Left ventricle myocardium inferior (tissue), 1 donor: ENCODE measurements around the gene DSTYK. TPM values are rescaled to one million over a fixed set of nuclear protein-coding genes. Genes with fewer than 3 reads are reported as not detected.

Experiments
- DNase-seq: peaks from one replicate; pipeline ENCODE4 v3.0.0-alpha.2; 2020
- H3K27ac ChIP-seq: fragments of 200-600 bp; replicated peaks from 2 replicates; pipeline ENCODE4 v1.8.0; 2021
- H3K27me3 ChIP-seq: fragments of 200-600 bp; 2 replicates; pipeline ENCODE4 v1.8.0; 2021; ENCODE audit warnings: low read depth
- H3K36me3 ChIP-seq: fragments of 200-600 bp; 2 replicates; pipeline ENCODE4 v1.8.0; 2021
- H3K4me1 ChIP-seq: fragments of 200-600 bp; 2 replicates; pipeline ENCODE4 v1.8.0; 2021
- H3K4me3 ChIP-seq: fragments of 200-600 bp; 2 replicates; pipeline ENCODE4 v1.8.0; 2021; ENCODE audit warnings: mild to moderate bottlenecking, moderate library complexity
- H3K9me3 ChIP-seq: fragments of 200-600 bp; replicated peaks from 2 replicates; pipeline ENCODE4 v1.8.0; 2021
- CTCF ChIP-seq: fragments of 200-600 bp; IDR thresholded peaks from 2 replicates; pipeline ENCODE4 v1.8.0; 2021; ENCODE audit warnings: antibody characterized with exemption, mild to moderate bottlenecking, borderline replicate concordance
- intact Hi-C: fragments of 100-400 bp; cut with micrococcal nuclease; formaldehyde crosslinking; loops from one replicate; pipeline ENCODE4 v1.11.0; 2022
- total RNA-seq: library from RNA; stranded (reverse); fragmentation: NEBNext Ultra II Directional; extraction: Animal tissue kit (Norgen Biotek cat#: 25700); gene quantifications from one replicate; pipeline ENCODE4 v1.2.1, GENCODE V29; 2021
- donor health status: DM: no; HTN: yes; CAD: no; lungs with severe emphysema.

The DSTYK gene
- total RNA-seq, 1 donor from 2014 or later, result 6.3 TPM

GRCh38 chr1:205108464-205108863 lies 103.0 kb downstream of the DSTYK start:
- intact Hi-C loops, result no loop called here
- Histone ChIP-seq H3K36me3 (peaks cover 67% of the 10 kb centered on the region), H3K27ac (no peak overlapping the region), H3K27me3 (no peaks in the 10 kb centered on the region), H3K4me1 (no peaks in the 10 kb centered on the region), H3K4me3 (no peak overlapping the region), H3K9me3 (no peaks in the 10 kb centered on the region)
- no peak for DNase-seq
- no peak for TF ChIP-seq CTCF

GRCh38 chr1:205107327-205107726 lies 104.2 kb downstream of the DSTYK start:
- H3K27me3 ChIP-seq, result no peaks in the 10 kb centered on the region
- TF ChIP-seq CTCF, result no peak
- H3K9me3 ChIP-seq, result no peaks in the 10 kb centered on the region
- DNase-seq, result no peak
- H3K4me1 ChIP-seq, result no peaks in the 10 kb centered on the region
- peaks cover 67% of the 10 kb centered on the region for H3K36me3 ChIP-seq
- intact Hi-C loops, result no loop called here
- H3K27ac ChIP-seq, result no peak overlapping the region
- H3K4me3 ChIP-seq, result no peak overlapping the region

GRCh38 chr1:205102404-205102803 lies 109.1 kb downstream of the DSTYK start:
- no peak overlapping the region for H3K27ac ChIP-seq
- H3K9me3 ChIP-seq, result no peaks in the 10 kb centered on the region
- intact Hi-C loops, result no loop called here
- no peak for DNase-seq
- H3K4me1 ChIP-seq, result no peaks in the 10 kb centered on the region
- no peak overlapping the region for H3K4me3 ChIP-seq
- no peak for TF ChIP-seq CTCF
- H3K36me3 ChIP-seq, result peaks cover 92% of the 10 kb centered on the region
- H3K27me3 ChIP-seq, result no peaks in the 10 kb centered on the region

GRCh38 chr1:205098242-205098641 lies 113.3 kb downstream of the DSTYK start:
- Histone ChIP-seq H3K36me3 (peaks cover 98% of the 10 kb centered on the region), H3K9me3 (no peaks in the 10 kb centered on the region), H3K27ac (no peak overlapping the region), H3K4me3 (no peak overlapping the region), H3K4me1 (no peaks in the 10 kb centered on the region), H3K27me3 (no peaks in the 10 kb centered on the region)
- DNase-seq, result no peak
- intact Hi-C loops, result no loop called here
- no peak for TF ChIP-seq CTCF

GRCh38 chr1:205095422-205095821 lies 116.1 kb downstream of the DSTYK start:
- TF ChIP-seq CTCF, result no peak
- DNase-seq, result no peak
- intact Hi-C loops, result no loop called here
- Histone ChIP-seq H3K27ac (no peak overlapping the region), H3K4me3 (no peak overlapping the region), H3K36me3 (peaks cover 97% of the 10 kb centered on the region), H3K27me3 (no peaks in the 10 kb centered on the region), H3K9me3 (no peaks in the 10 kb centered on the region), H3K4me1 (no peaks in the 10 kb centered on the region)

Other genes with a start within 250 kb of the DSTYK start
- gene CNTN2, start 168.5 kb downstream of the DSTYK start, total RNA-seq, result 0.58 TPM
- 3.1 TPM for gene TMEM81, start 127.2 kb downstream of the DSTYK start, total RNA-seq
- gene RBBP5, start 89.7 kb downstream of the DSTYK start, total RNA-seq, result 10.3 TPM
- 2.5 TPM for gene TMCC2, start 16.2 kb upstream of the DSTYK start, total RNA-seq
- gene NUAK2, start 110.0 kb upstream of the DSTYK start, total RNA-seq, result 0.74 TPM
- gene KLHDC8A, start 145.2 kb upstream of the DSTYK start, total RNA-seq, result 0.27 TPM
- not detected for gene LEMD1, start 210.4 kb upstream of the DSTYK start, total RNA-seq
- not detected for gene BLACAT1, start 244.3 kb upstream of the DSTYK start, total RNA-seq